Right hindlimb (tissue), 1 donor: ENCODE results near the gene ITGB5.
A peak's percentile ranks its signal among the peaks of the same experiment; 100 is the strongest.
"Not testable (repeated sequence)": the region's sequence is repeated elsewhere in the genome, so short reads cannot be mapped to it uniquely, and the experiment has no call there.

Experiments
- DNase-seq: peaks from one replicate; pipeline ENCODE4 v3.0.0-alpha.2; 2018

ITGB5 gene

GRCh38 chr3:124812291-124813265, 74.6 kb downstream of the ITGB5 start:
- peak; percentile 86 for DNase-seq

GRCh38 chr3:124811436-124811835, 75.7 kb downstream of the ITGB5 start:
- no peak for DNase-seq

- DNase-seq: no peak
These were observed 76.2 kb downstream of the ITGB5 start for GRCh38 chr3:124810970-124811369.

- no peak for DNase-seq
These were observed 78.1 kb downstream of the ITGB5 start for GRCh38 chr3:124809039-124809438.

GRCh38 chr3:124805671-124806070, 81.5 kb downstream of the ITGB5 start:
- no peak for DNase-seq

- no peak for DNase-seq
These were observed 82.3 kb downstream of the ITGB5 start for GRCh38 chr3:124804875-124805274.

GRCh38 chr3:124802702-124803101, 84.5 kb downstream of the ITGB5 start:
- no peak for DNase-seq

GRCh38 chr3:124802061-124802698, 85.0 kb downstream of the ITGB5 start:
- no peak for DNase-seq

- DNase-seq: peak; percentile 50
These were observed 86.5 kb downstream of the ITGB5 start for GRCh38 chr3:124800511-124801258.

GRCh38 chr3:124800076-124800475, 87.1 kb downstream of the ITGB5 start:
- no peak for DNase-seq

GRCh38 chr3:124799676-124800075, 87.5 kb downstream of the ITGB5 start:
- no peak for DNase-seq

- DNase-seq: no peak
These were observed 89.7 kb downstream of the ITGB5 start for GRCh38 chr3:124797426-124797945.

GRCh38 chr3:124796477-124796876, 90.7 kb downstream of the ITGB5 start:
- DNase-seq: no peak

- DNase-seq: no peak
These were observed 94.0 kb downstream of the ITGB5 start for GRCh38 chr3:124793054-124793739.

- no peak for DNase-seq
These were observed 94.7 kb downstream of the ITGB5 start for GRCh38 chr3:124792341-124793040.

- DNase-seq: peak; percentile 65
These were observed 95.5 kb downstream of the ITGB5 start for GRCh38 chr3:124791639-124792151.

GRCh38 chr3:124791142-124791541, 96.0 kb downstream of the ITGB5 start:
- no peak for DNase-seq

GRCh38 chr3:124789103-124789502, 98.1 kb downstream of the ITGB5 start:
- not testable (repeated sequence) for DNase-seq

GRCh38 chr3:124788254-124788745, 98.9 kb downstream of the ITGB5 start:
- DNase-seq: no peak

GRCh38 chr3:124787476-124788195, 99.5 kb downstream of the ITGB5 start:
- no peak for DNase-seq
